Small intestine (tissue), 7 donors: ENCODE measurements around the gene POC1A. TPM values are rescaled to one million over a fixed set of nuclear protein-coding genes. Genes with fewer than 3 reads are reported as not detected.

ENCODE experiments used
- DNase-seq, 2 donors: peaks; one replicate each; pipeline versions ENCODE4 v3.0.0 to v3.0.0-alpha.2; 2013
- FAIRE-seq: peaks from 2 replicates; lab custom pipeline; 2012; peaks lifted over from hg19 to GRCh38; lab: Jason Lieb, UNC
- H3K27ac ChIP-seq, 3 donors: one replicate each; pipeline ENCODE4 v1.5.1; 2013; ENCODE audit warnings: low read length in 2 of 3, mild to moderate bottlenecking in 2 of 3, control low read depth in 1 of 3, inconsistent platforms in 1 of 3, low read depth in 1 of 3, moderate library complexity in 1 of 3
- H3K27me3 ChIP-seq, 3 donors: one replicate each; pipeline ENCODE4 v1.6.1; 2013; ENCODE audit warnings: low read length in 3 of 3, inconsistent platforms in 1 of 3; ENCODE audit not compliant: control insufficient read depth in 3 of 3, insufficient read depth in 3 of 3
- H3K36me3 ChIP-seq, 3 donors: one replicate each; pipeline ENCODE4 v1.6.1; 2013; ENCODE audit warnings: low read length in 3 of 3, inconsistent platforms in 1 of 3, low read depth in 1 of 3, mild to moderate bottlenecking in 1 of 3, moderate library complexity in 1 of 3; ENCODE audit not compliant: control insufficient read depth in 3 of 3, insufficient read depth in 2 of 3
- H3K4me1 ChIP-seq, 3 donors: one replicate each; pipeline ENCODE4 v1.6.1; 2013; ENCODE audit warnings: low read length in 2 of 3, inconsistent platforms in 1 of 3, low read depth in 1 of 3, mild to moderate bottlenecking in 1 of 3, moderate library complexity in 1 of 3; ENCODE audit not compliant: control insufficient read depth in 3 of 3, insufficient read depth in 2 of 3
- H3K4me3 ChIP-seq, 3 donors: one replicate each; pipeline ENCODE4 v1.5.1; 2013; ENCODE audit warnings: low read length in 3 of 3, control low read depth in 1 of 3, inconsistent platforms in 1 of 3, low read depth in 1 of 3, mild to moderate bottlenecking in 1 of 3, moderate library complexity in 1 of 3
- H3K9me3 ChIP-seq, 2 donors: one replicate each; pipeline ENCODE4 v1.6.1; 2013; ENCODE audit warnings: low read depth in 1 of 2, low read length in 1 of 2; ENCODE audit not compliant: control insufficient read depth in 2 of 2, insufficient read depth in 1 of 2
- WGBS, 3 donors: extraction: QIAGEN DNeasy Blood & Tissue Kit; methylation state at CpG; one replicate each; pipeline ENCODE4 v1.1.7; 2013; 5-methylcytosine and 5-hydroxymethylcytosine counted together
- polyA plus RNA-seq, 4 donors: library from polyadenylated mRNA; stranded (reverse) in 3 of 4; unstranded in 1 of 4; fragments of 200-250 nt in 3 of 4; fragments of 120-200 nt in 1 of 4; gene quantifications; one replicate each; pipeline versions ENCODE4 v1.2.1 to v1.2.3, GENCODE V29; 2013
- donor health status: healthy with polysubstance abuse.
- donor health status: control.
- donor health status: control.
- donor health status: Bipolar disorder and iron deficiency.
- donor health status: healthy.

POC1A gene
- polyA plus RNA-seq, 4 donors = 2.7 to 19.4 (median 4.8) TPM

DNA sequence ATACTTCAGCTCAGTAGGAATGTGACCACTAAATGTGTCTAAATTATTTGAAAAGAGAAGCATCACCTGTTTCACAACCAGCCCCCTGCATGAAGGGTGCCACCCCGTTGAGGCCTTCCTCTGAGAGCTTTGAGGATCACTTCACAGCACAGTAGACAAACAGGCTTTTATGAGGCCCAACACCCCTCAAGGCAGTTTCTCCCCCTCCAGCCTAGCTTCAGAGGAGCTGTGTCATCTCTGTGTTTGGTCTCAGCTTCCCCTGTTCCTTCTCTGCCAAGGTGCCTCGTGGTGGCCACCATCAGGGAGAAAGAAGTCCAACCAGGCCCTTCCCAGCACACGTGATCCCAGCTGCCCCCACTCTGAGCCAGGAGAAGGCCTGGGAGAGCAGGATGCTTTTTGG lies 76.3 kb downstream of the POC1A start:
- peaks cover 0 to 8% (median 0%) of the 10 kb centered on the region in 3 donors for H3K4me1 ChIP-seq
- H3K27me3 ChIP-seq = no peaks in the 10 kb centered on the region
- FAIRE-seq (no peak), DNase-seq (no peak)
- no peaks in the 10 kb centered on the region for H3K9me3 ChIP-seq
- WGBS, 3 donors = 60 to 80% (median 60%) methylated on average over 3 of the region's 3 CpGs
- H3K4me3 ChIP-seq = no peak overlapping the region
- H3K36me3 ChIP-seq = peaks cover 0 to 20% (median 0%) of the 10 kb centered on the region in 3 donors
- H3K27ac ChIP-seq = peak overlapping the region in 1 of 3 donors; percentile 48

DNA sequence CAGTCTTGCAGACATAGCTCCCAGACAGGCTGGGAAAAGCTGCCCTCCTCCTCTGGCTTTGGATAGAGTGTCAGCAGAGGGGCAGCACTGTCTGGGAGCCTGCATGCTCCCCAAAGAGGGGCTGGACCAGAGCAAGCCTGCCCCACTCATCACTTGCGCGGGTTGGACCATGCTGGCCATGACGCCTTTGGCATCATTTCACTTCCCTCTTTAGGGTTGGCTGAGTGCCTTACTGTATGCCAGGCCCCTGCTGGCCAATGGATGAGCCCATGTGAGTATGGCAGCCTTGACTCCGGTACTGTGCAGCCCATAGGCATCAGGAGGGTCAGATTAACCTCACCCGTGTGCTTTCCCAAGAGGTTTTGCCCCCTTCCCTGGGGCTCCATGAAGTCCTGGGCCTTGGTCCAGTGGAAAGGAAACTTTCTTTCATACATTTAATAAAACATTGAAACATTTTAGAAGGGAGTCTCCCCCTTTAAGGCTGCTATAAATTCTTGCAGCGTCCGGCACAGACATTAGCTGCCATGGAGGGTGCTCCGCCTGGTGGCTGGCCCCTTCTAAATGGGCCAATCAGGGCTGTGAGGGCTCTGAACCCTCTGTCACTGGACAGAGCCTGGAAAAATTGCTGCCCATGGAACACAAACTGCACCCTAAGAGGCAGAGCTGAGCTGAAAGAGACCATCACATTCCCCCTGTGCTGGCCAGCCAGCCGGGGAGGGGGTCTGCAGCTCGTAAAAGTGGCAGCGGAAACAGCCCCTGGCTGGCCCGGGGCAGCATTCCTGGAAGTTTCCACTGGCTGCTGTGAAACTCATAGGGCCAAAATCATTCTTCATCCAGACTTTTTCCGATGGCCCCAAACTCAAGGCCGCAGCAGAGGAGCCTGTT lies 77.1 kb downstream of the POC1A start:
- Histone ChIP-seq H3K27ac (peak overlapping the region in 1 of 3 donors; percentile 48), H3K9me3 (no peaks in the 10 kb centered on the region), H3K4me1 (peaks cover 0 to 8% (median 0%) of the 10 kb centered on the region in 3 donors), H3K27me3 (no peaks in the 10 kb centered on the region), H3K4me3 (no peak overlapping the region), H3K36me3 (peaks cover 0 to 20% (median 0%) of the 10 kb centered on the region in 3 donors)
- FAIRE-seq (no peak), DNase-seq (no peak)
- 73 to 90% (median 87%) methylated on average over 14 of the region's 14 CpGs for WGBS, 3 donors

DNA sequence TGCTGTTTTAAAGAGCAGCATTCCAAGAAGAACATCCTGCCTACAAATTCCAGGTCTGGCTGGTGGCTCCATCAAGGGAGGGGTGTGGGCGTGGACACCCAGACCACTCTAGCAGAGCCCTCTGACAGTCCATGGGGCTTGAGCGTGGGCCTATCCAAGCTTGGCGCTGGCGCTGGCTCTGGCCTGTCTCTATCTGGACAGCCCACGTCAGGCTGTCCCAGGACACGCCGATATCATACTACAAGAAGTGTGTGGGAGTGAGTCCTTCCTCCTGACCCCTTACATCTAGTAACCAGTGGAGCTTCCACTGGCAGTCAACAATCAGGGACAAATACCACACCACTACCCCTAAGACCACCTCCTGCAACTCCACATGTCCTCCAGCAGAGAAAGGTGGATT lies 80.7 kb downstream of the POC1A start:
- H3K4me1 ChIP-seq = peaks cover 0 to 6% (median 2%) of the 10 kb centered on the region in 3 donors
- H3K36me3 ChIP-seq = peaks cover 0 to 22% (median 0%) of the 10 kb centered on the region in 3 donors
- DNase-seq (no peak), FAIRE-seq (no peak)
- WGBS, 3 donors = 92 to 98% (median 96%) methylated on average over 7 of the region's 7 CpGs
- H3K4me3 ChIP-seq = no peak overlapping the region
- no peak overlapping the region for H3K27ac ChIP-seq
- H3K27me3 ChIP-seq = no peaks in the 10 kb centered on the region
- H3K9me3 ChIP-seq = no peaks in the 10 kb centered on the region

DNA sequence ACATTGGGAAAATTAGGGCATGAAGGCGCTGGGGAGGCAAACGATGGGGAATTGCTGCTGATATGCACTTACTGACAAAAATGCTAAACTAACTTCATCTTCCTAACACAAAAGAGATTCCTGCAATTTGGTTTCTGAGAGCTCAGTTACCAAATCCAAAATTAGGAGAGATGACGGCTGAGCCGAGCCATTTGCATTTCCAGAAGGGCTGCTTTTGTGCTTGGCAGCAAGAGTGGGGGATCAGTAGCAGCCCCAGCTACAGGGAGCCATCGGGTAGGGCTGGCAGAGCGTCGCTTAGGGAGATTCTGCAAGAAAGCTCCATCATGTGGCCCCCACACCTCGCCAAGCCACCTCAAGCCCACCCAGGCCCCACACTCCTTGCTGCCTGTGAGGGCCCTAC lies 81.8 kb downstream of the POC1A start:
- Histone ChIP-seq H3K27me3 (no peaks in the 10 kb centered on the region), H3K4me1 (peaks cover 0 to 16% (median 2%) of the 10 kb centered on the region in 3 donors), H3K36me3 (peaks cover 0 to 22% (median 0%) of the 10 kb centered on the region in 3 donors), H3K27ac (no peak overlapping the region), H3K9me3 (no peaks in the 10 kb centered on the region), H3K4me3 (no peak overlapping the region)
- WGBS, 3 donors = 93 to 96% (median 96%) methylated on average over 8 of the region's 8 CpGs
- FAIRE-seq (no peak), DNase-seq (no peak)

DNA sequence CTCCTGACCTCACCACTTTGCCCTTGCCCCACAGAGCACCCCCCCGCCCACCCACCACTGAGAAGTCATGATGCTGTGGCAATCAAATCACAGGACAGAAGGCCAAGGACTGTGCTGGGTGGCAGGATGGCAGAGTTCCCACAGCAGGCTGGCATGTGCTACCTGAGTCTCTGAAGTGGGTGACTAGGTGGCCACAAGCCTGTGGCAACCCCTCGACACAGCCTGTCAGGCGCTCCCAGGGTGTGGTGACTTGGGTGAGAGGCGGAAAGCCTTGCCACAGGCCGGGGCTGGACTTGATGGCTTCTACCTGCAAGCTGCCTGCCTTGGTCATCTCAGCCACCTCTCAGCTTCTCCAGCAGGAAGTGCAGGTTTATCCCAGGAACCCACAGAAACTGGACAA lies 82.2 kb downstream of the POC1A start:
- no peaks in the 10 kb centered on the region for H3K27me3 ChIP-seq
- FAIRE-seq (no peak), DNase-seq (no peak)
- no peaks in the 10 kb centered on the region for H3K9me3 ChIP-seq
- WGBS, 3 donors = 81 to 89% (median 88%) methylated on average over 5 of the region's 5 CpGs
- no peak overlapping the region for H3K4me3 ChIP-seq
- H3K4me1 ChIP-seq = peaks cover 0 to 16% (median 2%) of the 10 kb centered on the region in 3 donors
- no peak overlapping the region for H3K27ac ChIP-seq
- peaks cover 0 to 21% (median 0%) of the 10 kb centered on the region in 3 donors for H3K36me3 ChIP-seq

DNA sequence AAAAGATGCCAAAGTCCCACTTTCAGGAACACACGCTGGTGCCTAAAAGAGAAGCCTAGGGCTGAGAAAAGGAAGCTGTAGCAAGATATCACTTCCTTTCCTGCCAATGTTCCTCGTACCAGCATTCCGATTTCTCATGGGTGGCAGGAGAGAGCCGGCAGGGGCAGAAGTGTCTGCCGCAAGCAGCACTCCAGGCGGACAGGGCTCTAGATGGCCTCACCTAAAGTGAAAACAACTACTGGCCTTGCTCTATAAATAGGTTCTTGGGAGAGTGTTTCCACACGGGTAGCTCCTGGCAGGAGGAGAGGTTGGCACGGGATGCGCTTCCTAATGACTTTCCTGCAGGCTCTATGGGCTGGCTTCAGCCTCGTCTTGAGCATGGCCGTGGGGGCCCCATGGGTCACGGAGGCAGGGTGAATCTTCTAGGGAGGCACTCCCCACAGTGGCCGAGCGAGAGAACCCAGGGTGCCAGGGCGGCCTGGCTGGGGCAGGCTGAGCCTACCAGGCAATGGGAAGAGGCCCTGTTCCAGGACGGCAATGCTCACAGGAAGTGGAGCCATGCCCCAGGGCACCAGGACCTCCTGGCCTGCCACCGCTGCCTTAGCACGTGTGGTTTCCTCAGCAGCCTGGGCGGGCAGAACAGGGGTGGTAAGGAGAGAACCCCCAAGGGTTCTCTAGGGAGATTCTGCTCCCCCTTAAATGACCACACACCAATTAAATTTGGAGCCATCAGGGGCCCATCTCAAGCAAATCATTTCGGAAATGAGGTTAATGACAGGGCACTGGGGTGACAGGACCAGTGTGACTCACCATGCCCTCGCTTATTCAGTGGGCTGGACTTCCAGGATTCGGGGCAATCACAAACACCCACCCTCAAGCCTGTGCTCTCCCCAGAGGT lies 83.2 kb downstream of the POC1A start:
- no peak for FAIRE-seq
- 79 to 86% (median 86%) methylated on average over 22 of the region's 22 CpGs for WGBS, 3 donors
- no peak overlapping the region for H3K27ac ChIP-seq

DNA sequence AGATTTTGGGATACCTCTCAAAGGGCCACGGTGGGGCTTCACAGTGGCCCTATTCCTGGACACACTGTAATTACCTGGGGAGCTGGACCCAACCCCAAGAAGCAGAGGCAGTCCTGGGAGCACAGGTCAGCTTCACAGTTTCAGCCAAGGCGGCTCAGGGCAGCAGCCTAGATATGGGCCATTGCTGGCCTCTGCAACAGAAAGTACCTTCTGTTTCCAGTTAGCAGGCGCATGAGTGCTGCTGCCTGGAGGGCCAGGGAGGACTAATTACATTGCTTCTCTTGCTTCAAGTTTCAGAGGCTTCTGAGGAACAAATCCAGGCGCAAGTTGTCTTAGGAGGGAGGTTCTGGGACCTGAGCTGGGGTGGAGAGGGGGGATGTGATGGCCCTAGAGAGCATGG lies 84.4 kb downstream of the POC1A start:
- no peaks in the 10 kb centered on the region for H3K9me3 ChIP-seq
- peaks cover 0 to 11% (median 0%) of the 10 kb centered on the region in 3 donors for H3K36me3 ChIP-seq
- H3K27ac ChIP-seq = no peak overlapping the region
- H3K27me3 ChIP-seq = no peaks in the 10 kb centered on the region
- peaks cover 0 to 20% (median 2%) of the 10 kb centered on the region in 3 donors for H3K4me1 ChIP-seq
- DNase-seq (no peak), FAIRE-seq (no peak)
- 91 to 97% (median 95%) methylated on average over 4 of the region's 4 CpGs for WGBS, 3 donors
- H3K4me3 ChIP-seq = no peak overlapping the region

More for the DNA sequence above, 83.2 kb downstream of the POC1A start:
- Histone ChIP-seq H3K4me1 (peaks cover 0 to 16% (median 2%) of the 10 kb centered on the region in 3 donors), H3K27me3 (no peaks in the 10 kb centered on the region), H3K9me3 (no peaks in the 10 kb centered on the region), H3K4me3 (no peak overlapping the region), H3K36me3 (peaks cover 0 to 20% (median 0%) of the 10 kb centered on the region in 3 donors)
- no peak for DNase-seq

DNA sequence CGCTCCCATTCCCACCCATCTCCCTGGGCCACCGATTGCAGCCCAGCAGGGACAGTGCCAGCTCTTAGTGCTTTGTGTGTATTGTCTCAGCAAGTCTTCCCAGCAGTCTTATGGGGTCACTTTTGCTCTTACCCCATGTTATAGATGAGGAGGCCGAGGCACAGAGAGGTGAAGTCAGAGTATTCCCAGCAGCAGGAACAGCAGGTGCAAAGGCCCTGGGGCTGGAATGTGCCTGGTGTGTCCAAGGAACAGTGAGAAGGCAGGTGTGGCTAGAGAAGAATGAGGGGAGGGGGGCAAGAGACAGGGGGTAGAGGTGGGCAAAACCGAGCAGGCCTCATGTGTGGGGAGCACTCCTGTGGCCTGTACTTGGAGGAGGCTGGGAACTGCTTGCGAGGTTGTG lies 85.1 kb downstream of the POC1A start:
- 88 to 95% (median 90%) methylated on average over 5 of the region's 5 CpGs for WGBS, 3 donors
- Histone ChIP-seq H3K4me1 (peaks cover 0 to 20% (median 2%) of the 10 kb centered on the region in 3 donors), H3K4me3 (no peak overlapping the region), H3K27me3 (no peaks in the 10 kb centered on the region), H3K9me3 (no peaks in the 10 kb centered on the region), H3K27ac (peak overlapping the region in 1 of 3 donors; percentile 19), H3K36me3 (peaks cover 0 to 3% (median 0%) of the 10 kb centered on the region in 3 donors)
- DNase-seq = no peak
- no peak for FAIRE-seq
